GM12878 (cell line): ENCODE data around the gene PSTPIP2. TPM values are rescaled to one million over a fixed set of nuclear protein-coding genes. Genes with fewer than 3 reads are reported as not detected.

Experiments used
- ATAC-seq: fragments of 200-7000 bp; cut with Tn5 transposase; 3 replicates; pipeline ENCODE4 v1.9.1; 2020; ENCODE audit warnings: mild to moderate bottlenecking, moderate library complexity
- BruUV-seq: library from RNA; stranded (reverse); fragments of 400-500 nt; replicated peaks from 2 replicates; lab custom pipeline; 2021; lab: Mats Ljungman, UMichigan
- CTCF ChIA-PET: fragments of 300-600 bp; sonication (Branson Sonifier 250); formaldehyde crosslinking; extraction: SDS; loops from one replicate; lab custom pipeline; 2021; ENCODE audit warnings: inconsistent platforms; lab: Yijun Ruan, JAX
- POLR2A ChIA-PET: fragments of 350-600 bp; formaldehyde crosslinking; extraction: SDS; loops from one replicate; lab custom pipeline; 2021; ENCODE audit warnings: inconsistent platforms; lab: Charles Lee
- RAD21 ChIA-PET: fragments of 300-600 bp; sonication (Branson Sonifier 250); formaldehyde crosslinking; loops from one replicate; lab custom pipeline; 2023; ENCODE audit warnings: antibody characterized with exemption; ENCODE audit not compliant: unreplicated experiment; lab: Charles Lee
- SMC1A ChIA-PET: fragments of 300-600 bp; sonication (Branson Sonifier 250); formaldehyde crosslinking; loops from one replicate; lab custom pipeline; 2023; ENCODE audit not compliant: unreplicated experiment, uncharacterized antibody; lab: Charles Lee
- DNase-seq: peaks from one replicate; pipeline ENCODE4 v3.0.0-alpha.2; 2011; ENCODE audit warnings: low read depth, low spot score
- FAIRE-seq: peaks from 3 replicates; lab custom pipeline; 2011; peaks lifted over from hg19 to GRCh38; lab: Jason Lieb, UNC
- H2AFZ ChIP-seq: 2 replicates; pipeline ENCODE4 v1.6.0; 2011; ENCODE audit warnings: low read depth, low read length, control low read depth; ENCODE audit not compliant: control insufficient read depth
- H3K27ac ChIP-seq: 2 replicates; pipeline ENCODE4 v1.5.1; 2011; ENCODE audit warnings: control low read depth; ENCODE audit not compliant: control insufficient read depth, insufficient read depth
- H3K27me3 ChIP-seq, 2 experiments: replicated peaks in 1 of 2; 2 replicates each; pipeline versions ENCODE4 v1.6.0 to v1.6.1; 2011; ENCODE audit warnings: low read length in 1 of 2; ENCODE audit not compliant: control insufficient read depth in 2 of 2, insufficient read depth in 2 of 2
- H3K36me3 ChIP-seq, 2 experiments: 2 replicates each; pipeline ENCODE4 v1.5.1; 2011; ENCODE audit warnings: low read length in 1 of 2; ENCODE audit not compliant: control insufficient read depth in 2 of 2, insufficient read depth in 2 of 2
- H3K4me1 ChIP-seq: 2 replicates; pipeline ENCODE4 v1.6.1; 2011; ENCODE audit warnings: mild to moderate bottlenecking, low read length, moderate library complexity, mixed read lengths; ENCODE audit not compliant: control insufficient read depth, insufficient read depth
- H3K4me2 ChIP-seq: 2 replicates; pipeline ENCODE4 v1.6.0; 2011; ENCODE audit warnings: control low read depth; ENCODE audit not compliant: control insufficient read depth, insufficient read depth
- H3K4me3 ChIP-seq: fragments of 200-600 bp; sonication (generic); 2 replicates; pipeline ENCODE4 v1.5.1; 2016
- H3K79me2 ChIP-seq: 2 replicates; pipeline ENCODE4 v1.6.0; 2011; ENCODE audit warnings: low read length; ENCODE audit not compliant: control insufficient read depth, insufficient read depth
- H3K9ac ChIP-seq: 2 replicates; pipeline ENCODE4 v1.8.0; 2011; ENCODE audit warnings: low read length, control low read depth, mixed read lengths; ENCODE audit not compliant: control insufficient read depth, insufficient read depth
- H3K9me3 ChIP-seq: replicated peaks from 3 replicates; pipeline ENCODE4 v1.5.1; 2011; ENCODE audit warnings: mild to moderate bottlenecking, low read length; ENCODE audit not compliant: control insufficient read depth, insufficient read depth
- H4K20me1 ChIP-seq: 2 replicates; pipeline ENCODE4 v1.6.0; 2011; ENCODE audit not compliant: control insufficient read depth, insufficient read depth
- ATF7 ChIP-seq: fragments of 450-650 bp; IDR thresholded peaks from 2 replicates; pipeline ENCODE4 v1.6.1; 2016; ENCODE audit warnings: low read depth, mild to moderate bottlenecking
- BMI1 ChIP-seq: fragments of 450-650 bp; IDR thresholded peaks from 2 replicates; pipeline ENCODE4 v1.6.1; 2016; ENCODE audit warnings: mild to moderate bottlenecking, moderate library complexity, borderline replicate concordance
- EZH2 ChIP-seq: IDR thresholded peaks from 2 replicates; pipeline ENCODE4 v1.6.1; 2012; ENCODE audit warnings: low read depth, mild to moderate bottlenecking, control low read depth, inconsistent platforms, low read length, borderline replicate concordance; ENCODE audit not compliant: control insufficient read depth
- HDAC6 ChIP-seq: fragments of 200-600 bp; sonication (generic); IDR thresholded peaks from one replicate; pipeline ENCODE4 v1.8.0; 2017; ENCODE audit warnings: antibody characterized with exemption; ENCODE audit not compliant: unreplicated experiment
- JUNB ChIP-seq: IDR thresholded peaks from 2 replicates; pipeline ENCODE4 v1.6.1; 2016; ENCODE audit warnings: antibody characterized with exemption, mild to moderate bottlenecking
- JUND ChIP-seq: IDR thresholded peaks from 2 replicates; pipeline ENCODE4 v1.6.1; 2012; ENCODE audit warnings: low read depth, mild to moderate bottlenecking, low read length, improper control_type of control experiment, moderate library complexity
- MEF2B ChIP-seq: fragments of 450-650 bp; IDR thresholded peaks from 2 replicates; pipeline ENCODE4 v1.6.1; 2018; ENCODE audit warnings: mild to moderate bottlenecking, moderate library complexity; ENCODE audit not compliant: partially characterized antibody, poor library complexity, severe bottlenecking
- MTA2 ChIP-seq: fragments of 450-650 bp; IDR thresholded peaks from 2 replicates; pipeline ENCODE4 v1.6.1; 2016; ENCODE audit warnings: low read depth, mild to moderate bottlenecking, moderate library complexity
- SP1 ChIP-seq: IDR thresholded peaks from one replicate; pipeline ENCODE4 v1.6.1; 2011; ENCODE audit warnings: low read depth, low read length
- WGBS: methylation state at CpG from one replicate; pipeline ENCODE4 v1.1.6; 2016; ENCODE audit warnings: low lambda C conversion rate; ENCODE audit not compliant: insufficient replicate concordance, insufficient coverage; ENCODE audit errors: missing lambda C conversion rate; 5-methylcytosine and 5-hydroxymethylcytosine counted together
- in situ Hi-C: fragments of 300-500 bp; cut with MboI; formaldehyde crosslinking; loops from 9 replicates; pipeline ENCODE4 v1.14.3; 2018; ENCODE audit warnings: mixed read lengths
- intact Hi-C: fragments of 100-400 bp; cut with micrococcal nuclease; formaldehyde crosslinking; loops from one replicate; pipeline ENCODE4 v1.14.2; 2022; ENCODE audit not compliant: unreplicated experiment
- polyA plus RNA-seq, 11 experiments: library from polyadenylated mRNA; depleted of rRNA in 4 of 11; unstranded in 6 of 11; stranded (reverse) in 5 of 11; fragments of >200 nt; fragmentation: Nextera tagmentation in 4 of 11; fragmentation: Illumina TruSeq in 1 of 11; extraction: Ambion mirVana in 4 of 11; extraction: Trizol in 1 of 11; gene quantifications; 1 replicate in 1 of 11; 2 replicates in 10 of 11; pipeline versions ENCODE4 v1.2.1 to v1.2.3, GENCODE V29; 2011 to 2016; ENCODE audit warnings: inconsistent platforms in 2 of 11, missing spikeins in 2 of 11, low read depth in 1 of 11
- total RNA-seq, 4 experiments: library from RNA; depleted of rRNA in 3 of 4; stranded (reverse); fragments of >200 nt in 3 of 4; fragmentation: Illumina TruSeq in 1 of 4; extraction: Trizol in 1 of 4; gene quantifications; 2 replicates each; pipeline versions ENCODE4 v1.2.1 to v1.2.3, GENCODE V29; 2013 to 2021

The PSTPIP2 gene
- total and polyA plus RNA-seq, 10 of the 15 experiments (the other 5 are each of a cell fraction or from before 2014, with no cell fraction given) = 0.69 to 38.4 (median 24.7) TPM

GRCh38 chr18:45945669-45946068 lies 126.4 kb downstream of the PSTPIP2 start (continued):
- TF ChIP-seq EZH2 = no peak
- no peak for TF ChIP-seq HDAC6
- TF ChIP-seq, all 136 proteins: peak for 0

- TF ChIP-seq BMI1 (no peak), JUNB (peak; percentile 22; the same call in 1 of the 2 replicates), ATF7 (0 out of 2 replicates have a peak, but pooled peaks have one; percentile 27)
- TF ChIP-seq, all 136 proteins: peak for 2
- H3K27me3 ChIP-seq = no peaks in the 10 kb centered on the region
- no peak overlapping the region for H3K27ac ChIP-seq
- H2AFZ ChIP-seq = no peak overlapping the region
- FAIRE-seq (no peak), DNase-seq (no peak), ATAC-seq (peak; percentile 65)
- H4K20me1 ChIP-seq = no peaks in the 10 kb centered on the region
- RAD21 ChIA-PET = no interaction called here
- no TSS peak for BruUV-seq
- SMC1A ChIA-PET = no interaction called here
- H3K36me3 ChIP-seq = peaks cover 2 to 15% of the 10 kb centered on the region in 2 experiments; a peak in 3 of 4 replicates
- H3K4me3 ChIP-seq = no peak overlapping the region
- no peak overlapping the region for H3K9ac ChIP-seq
- POLR2A ChIA-PET = no interaction called here
- CTCF ChIA-PET = interaction anchor here (1.0 to 1.6 kb wide), 3 partner anchors 11 to 275 kb away, joined by 3 to 4 read pairs (median 3); no protein-coding TSS in a partner anchor
- H3K9me3 ChIP-seq = no peaks in the 10 kb centered on the region
- H3K79me2 ChIP-seq = no peaks in the 10 kb centered on the region
- no peak overlapping the region for H3K4me2 ChIP-seq
- in situ Hi-C loops = no loop called here
- 5% methylated on average over 2 of the region's 2 CpGs for WGBS
- peaks cover 5% of the 10 kb centered on the region for H3K4me1 ChIP-seq
- intact Hi-C loops = no loop called here
Observed at GRCh38 chr18:45940724-45941123, 131.3 kb downstream of the PSTPIP2 start.

DNA sequence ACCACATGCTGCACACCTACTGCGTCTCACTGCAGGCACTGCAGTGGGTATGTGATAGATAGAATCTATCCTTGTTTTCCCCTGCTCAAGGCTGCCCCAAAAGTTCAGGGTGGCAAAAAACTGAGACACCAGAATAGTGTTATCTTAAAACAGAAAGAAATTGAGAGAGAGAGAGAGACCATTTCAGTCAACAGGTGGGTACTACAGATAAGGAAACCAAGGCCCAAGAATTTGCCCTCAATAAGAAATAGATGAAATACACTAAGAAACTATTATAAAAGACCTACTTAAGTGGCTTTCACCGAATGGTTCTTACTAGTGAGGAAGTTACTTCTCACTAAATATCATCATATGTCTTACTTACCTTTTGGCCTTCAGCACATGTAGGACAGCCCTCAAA lies 132.8 kb downstream of the PSTPIP2 start:
- peaks cover 2 to 15% of the 10 kb centered on the region in 2 experiments; a peak in 3 of 4 replicates for H3K36me3 ChIP-seq
- ATAC-seq = peak; percentile 6; the same call in 1 of the 3 replicates
- no peak overlapping the region for H3K4me3 ChIP-seq
- H3K9ac ChIP-seq = no peak overlapping the region
- intact Hi-C loops = no loop called here
- H3K4me2 ChIP-seq = no peak overlapping the region
- TF ChIP-seq MEF2B (no peak), MTA2 (no peak), JUND (no peak), SP1 (no peak)
- TF ChIP-seq, all 136 proteins: peak for 0
- FAIRE-seq (no peak), DNase-seq (no peak)
- no peaks in the 10 kb centered on the region for H3K9me3 ChIP-seq
- ChIA-PET POLR2A (interaction anchor here (0.5 kb wide), 1 partner anchor 1244 kb away, joined by 3 read pairs; no protein-coding TSS in a partner anchor), RAD21 (no interaction called here), SMC1A (interaction anchor here (1.9 to 2.4 kb wide), 2 partner anchors 23 to 134 kb away, joined by 6 to 15 read pairs; no protein-coding TSS in a partner anchor), CTCF (interaction anchor here (1.2 kb wide), 1 partner anchor 56 kb away, joined by 4 read pairs; no protein-coding TSS in a partner anchor)
- H3K27ac ChIP-seq = no peak overlapping the region
- H3K4me1 ChIP-seq = peaks cover 5% of the 10 kb centered on the region
- H2AFZ ChIP-seq = no peak overlapping the region
- BruUV-seq = no TSS peak
- no peaks in the 10 kb centered on the region for H4K20me1 ChIP-seq
- H3K79me2 ChIP-seq = no peaks in the 10 kb centered on the region
- H3K27me3 ChIP-seq = no peaks in the 10 kb centered on the region
- WGBS = 94% methylated on average over 2 of the region's 2 CpGs
- in situ Hi-C loops = no loop called here
